Measurements from ENCODE around the gene FAM184A.

The FAM184A gene

DNA sequence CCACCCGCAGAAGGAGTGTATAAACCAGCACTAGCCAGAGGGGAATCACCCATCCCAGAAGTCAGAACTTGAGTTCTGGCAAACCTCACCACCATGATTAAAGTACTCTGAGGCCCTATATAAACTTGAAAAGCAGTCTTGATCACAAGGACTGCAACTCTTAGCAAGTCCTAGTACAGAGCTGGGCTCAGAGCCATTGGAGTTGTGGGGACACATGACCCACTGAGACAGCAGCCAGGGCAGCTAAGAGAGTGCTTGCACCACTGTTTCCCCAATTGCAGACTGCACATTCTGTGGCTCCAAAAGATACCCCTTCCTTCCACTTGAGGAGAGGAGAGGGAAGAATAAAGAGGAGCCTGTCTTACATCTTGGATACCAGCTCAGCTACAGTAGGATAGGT, 138.8 kb downstream of the FAM184A start:
- 91 to 92% methylated on average over 1 of the region's 1 CpG for WGBS, 2 experiments
- no peaks in the 10 kb centered on the region for H3K36me3 ChIP-seq (ENCODE audit: control insufficient read depth, insufficient read depth, low read length)
- H3K27me3 ChIP-seq (ENCODE audit: control insufficient read depth, insufficient read depth, low read length, poor library complexity, severe bottlenecking) = no peaks in the 10 kb centered on the region
- H3K4me3 ChIP-seq (ENCODE audit: insufficient read depth, low read depth, low read length) = no peak overlapping the region
- no peaks in the 10 kb centered on the region for H3K9me3 ChIP-seq (ENCODE audit: control insufficient read depth, low read length)
- no peak overlapping the region for H3K27ac ChIP-seq (ENCODE audit: insufficient read depth, low read depth, low read length, poor library complexity, severe bottlenecking)
- H3K4me1 ChIP-seq (ENCODE audit: control insufficient read depth, insufficient read depth, low read length) = peaks cover 8% of the 10 kb centered on the region

DNA sequence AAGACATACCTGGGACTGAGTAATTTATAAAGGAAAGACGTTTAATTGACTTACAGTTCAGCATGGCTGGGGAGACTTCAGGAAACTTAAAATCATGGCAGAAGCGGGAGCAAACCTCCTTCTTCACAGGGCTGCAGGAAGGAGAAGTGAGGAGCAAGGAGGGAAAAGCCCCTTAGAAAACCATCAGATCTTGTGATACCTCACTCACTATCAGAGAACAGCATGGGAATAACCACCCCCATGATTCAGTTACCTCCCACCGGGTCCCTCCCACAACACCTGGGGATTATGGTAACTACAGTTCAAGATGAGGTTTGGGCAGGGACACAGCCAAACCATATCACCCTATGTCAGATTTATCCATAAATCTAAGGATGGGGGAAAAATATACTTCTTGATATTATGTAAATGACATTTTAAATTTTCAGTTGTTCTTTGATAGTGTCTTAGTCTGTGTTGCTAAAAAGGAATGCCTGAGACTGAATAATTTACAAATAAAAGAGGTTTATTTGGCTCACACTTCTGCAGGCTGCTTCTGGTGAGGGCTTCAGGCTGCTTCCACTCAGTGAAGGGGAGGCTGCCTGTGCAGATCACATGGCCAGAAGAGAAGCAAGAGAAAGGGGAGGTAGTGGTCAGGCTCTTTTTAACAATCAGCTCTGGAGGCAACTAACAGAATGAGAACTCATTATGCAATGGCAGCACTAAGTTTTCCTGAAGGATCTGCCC, 142.3 kb downstream of the FAM184A start:
- peak overlapping the region; percentile 96 for H3K4me3 ChIP-seq (ENCODE audit: insufficient read depth, low read depth, low read length)
- H3K36me3 ChIP-seq (ENCODE audit: control insufficient read depth, insufficient read depth, low read length) = peaks cover 4% of the 10 kb centered on the region
- H3K27ac ChIP-seq (ENCODE audit: insufficient read depth, low read depth, low read length, poor library complexity, severe bottlenecking) = no peak overlapping the region
- H3K27me3 ChIP-seq (ENCODE audit: control insufficient read depth, insufficient read depth, low read length, poor library complexity, severe bottlenecking) = no peaks in the 10 kb centered on the region
- WGBS, 2 experiments = 86 to 91% methylated on average over 2 to 3 of the region's 3 CpGs
- no peaks in the 10 kb centered on the region for H3K9me3 ChIP-seq (ENCODE audit: control insufficient read depth, low read length)
- peaks cover 8% of the 10 kb centered on the region for H3K4me1 ChIP-seq (ENCODE audit: control insufficient read depth, insufficient read depth, low read length)

DNA sequence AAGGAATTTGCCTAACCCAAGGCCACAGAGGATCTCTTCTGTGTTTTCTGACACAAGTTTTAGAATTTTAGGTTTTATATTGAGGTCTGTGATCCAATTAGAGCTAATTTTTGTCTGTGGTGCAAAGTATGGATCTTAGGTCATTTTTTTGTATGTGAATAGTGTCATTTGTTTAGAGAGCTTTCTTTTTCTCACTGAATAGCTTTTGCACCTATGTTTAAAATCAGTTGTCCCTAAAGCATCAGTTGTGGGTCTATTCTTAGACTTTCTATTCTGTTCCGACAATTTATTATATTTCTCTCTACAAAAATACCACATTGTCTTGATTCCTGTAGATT, 143.2 kb downstream of the FAM184A start:
- H3K4me3 ChIP-seq (ENCODE audit: insufficient read depth, low read depth, low read length) = peak overlapping the region; percentile 96
- H3K36me3 ChIP-seq (ENCODE audit: control insufficient read depth, insufficient read depth, low read length) = peaks cover 4% of the 10 kb centered on the region
- peaks cover 8% of the 10 kb centered on the region for H3K4me1 ChIP-seq (ENCODE audit: control insufficient read depth, insufficient read depth, low read length)
- H3K27me3 ChIP-seq (ENCODE audit: control insufficient read depth, insufficient read depth, low read length, poor library complexity, severe bottlenecking) = no peaks in the 10 kb centered on the region
- peak overlapping the region; percentile 76 for H3K27ac ChIP-seq (ENCODE audit: insufficient read depth, low read depth, low read length, poor library complexity, severe bottlenecking)
- 69 to 81% methylated on average over 1 of the region's 1 CpG for WGBS, 2 experiments
- no peaks in the 10 kb centered on the region for H3K9me3 ChIP-seq (ENCODE audit: control insufficient read depth, low read length)

GRCh38 chr6:118934461-118935330, 143.8 kb downstream of the FAM184A start, which contains the start of gene MCM9:
Gene MCM9 (minus strand): TSS chr6:118935159. CDS start chr6:118931723, 3,436 bp downstream.
- Histone ChIP-seq H3K27ac (ENCODE audit: insufficient read depth, low read depth, low read length, poor library complexity, severe bottlenecking) (peak within 1 kb of the TSS; percentile 94), H3K36me3 (ENCODE audit: control insufficient read depth, insufficient read depth, low read length) (peaks cover 4% of the 10 kb centered on the region), H3K27me3 (ENCODE audit: control insufficient read depth, insufficient read depth, low read length, poor library complexity, severe bottlenecking) (no peaks in the 10 kb centered on the region), H3K4me3 (ENCODE audit: insufficient read depth, low read depth, low read length) (peak within 1 kb of the TSS; percentile 96), H3K9me3 (ENCODE audit: control insufficient read depth, low read length) (no peaks in the 10 kb centered on the region), H3K4me1 (ENCODE audit: control insufficient read depth, insufficient read depth, low read length) (peaks cover 8% of the 10 kb centered on the region)
- 0% methylated on average over 95 of the region's 95 CpGs for WGBS, 2 experiments

DNA sequence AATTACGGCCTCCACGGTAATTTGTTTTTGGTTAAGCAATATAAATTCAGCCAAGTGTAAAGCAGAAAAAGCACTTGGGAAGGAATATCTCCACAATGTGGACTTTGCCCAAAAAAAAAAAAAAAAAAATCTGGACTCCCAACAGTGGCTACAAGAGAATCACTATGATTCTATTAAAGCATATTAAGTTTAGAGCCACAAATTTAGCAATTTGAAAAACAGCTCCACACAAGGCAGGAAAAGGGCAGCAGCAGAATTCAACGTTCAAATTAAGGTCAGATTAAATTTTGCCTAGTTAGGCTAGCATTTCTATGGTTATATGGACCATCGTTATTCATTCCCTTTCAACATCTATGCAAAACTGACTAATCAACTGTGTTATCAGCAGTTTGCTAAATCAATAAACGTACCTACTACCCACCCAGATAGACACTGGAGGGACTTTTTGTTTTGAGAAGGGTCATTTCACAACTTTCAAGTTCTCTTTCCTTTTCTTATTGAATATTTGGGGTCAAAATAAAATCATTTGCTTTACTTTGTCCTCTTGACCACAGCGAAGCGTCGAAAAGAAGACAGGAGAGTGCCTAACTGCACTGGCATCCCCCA, 144.5 kb downstream of the FAM184A start:
- peaks cover 8% of the 10 kb centered on the region for H3K4me1 ChIP-seq (ENCODE audit: control insufficient read depth, insufficient read depth, low read length)
- 42 to 45% methylated on average over 8 of the region's 8 CpGs for WGBS, 2 experiments
- peak overlapping the region; percentile 94 for H3K27ac ChIP-seq (ENCODE audit: insufficient read depth, low read depth, low read length, poor library complexity, severe bottlenecking)
- H3K9me3 ChIP-seq (ENCODE audit: control insufficient read depth, low read length) = no peaks in the 10 kb centered on the region
- peaks cover 4% of the 10 kb centered on the region for H3K36me3 ChIP-seq (ENCODE audit: control insufficient read depth, insufficient read depth, low read length)
- H3K27me3 ChIP-seq (ENCODE audit: control insufficient read depth, insufficient read depth, low read length, poor library complexity, severe bottlenecking) = no peaks in the 10 kb centered on the region
- H3K4me3 ChIP-seq (ENCODE audit: insufficient read depth, low read depth, low read length) = peak overlapping the region; percentile 96

- Histone ChIP-seq H3K36me3 (ENCODE audit: control insufficient read depth, insufficient read depth, low read length) (peaks cover 4% of the 10 kb centered on the region), H3K9me3 (ENCODE audit: control insufficient read depth, low read length) (no peaks in the 10 kb centered on the region), H3K4me3 (ENCODE audit: insufficient read depth, low read depth, low read length) (no peak overlapping the region), H3K4me1 (ENCODE audit: control insufficient read depth, insufficient read depth, low read length) (peaks cover 8% of the 10 kb centered on the region), H3K27me3 (ENCODE audit: control insufficient read depth, insufficient read depth, low read length, poor library complexity, severe bottlenecking) (no peaks in the 10 kb centered on the region), H3K27ac (ENCODE audit: insufficient read depth, low read depth, low read length, poor library complexity, severe bottlenecking) (no peak overlapping the region)
- 97 to 100% methylated on average over 1 to 2 of the region's 2 CpGs for WGBS, 2 experiments
Measured at GRCh38 chr6:118932421-118932820, 146.0 kb downstream of the FAM184A start.

GRCh38 chr6:118931436-118931835, 147.0 kb downstream of the FAM184A start:
- Histone ChIP-seq H3K36me3 (ENCODE audit: control insufficient read depth, insufficient read depth, low read length) (peaks cover 4% of the 10 kb centered on the region), H3K27ac (ENCODE audit: insufficient read depth, low read depth, low read length, poor library complexity, severe bottlenecking) (no peak overlapping the region), H3K4me3 (ENCODE audit: insufficient read depth, low read depth, low read length) (no peak overlapping the region), H3K4me1 (ENCODE audit: control insufficient read depth, insufficient read depth, low read length) (peaks cover 8% of the 10 kb centered on the region), H3K27me3 (ENCODE audit: control insufficient read depth, insufficient read depth, low read length, poor library complexity, severe bottlenecking) (no peaks in the 10 kb centered on the region), H3K9me3 (ENCODE audit: control insufficient read depth, low read length) (no peaks in the 10 kb centered on the region)
- 82 to 95% methylated on average over 3 to 5 of the region's 5 CpGs for WGBS, 2 experiments

- Histone ChIP-seq H3K4me1 (ENCODE audit: control insufficient read depth, insufficient read depth, low read length) (peaks cover 4% of the 10 kb centered on the region), H3K27me3 (ENCODE audit: control insufficient read depth, insufficient read depth, low read length, poor library complexity, severe bottlenecking) (no peaks in the 10 kb centered on the region), H3K27ac (ENCODE audit: insufficient read depth, low read depth, low read length, poor library complexity, severe bottlenecking) (no peak overlapping the region), H3K4me3 (ENCODE audit: insufficient read depth, low read depth, low read length) (no peak overlapping the region), H3K9me3 (ENCODE audit: control insufficient read depth, low read length) (no peaks in the 10 kb centered on the region), H3K36me3 (ENCODE audit: control insufficient read depth, insufficient read depth, low read length) (peaks cover 4% of the 10 kb centered on the region)
- WGBS, 2 experiments = 92 to 93% methylated on average over 3 of the region's 3 CpGs
Measured at GRCh38 chr6:118930680-118931079, 147.8 kb downstream of the FAM184A start.

DNA sequence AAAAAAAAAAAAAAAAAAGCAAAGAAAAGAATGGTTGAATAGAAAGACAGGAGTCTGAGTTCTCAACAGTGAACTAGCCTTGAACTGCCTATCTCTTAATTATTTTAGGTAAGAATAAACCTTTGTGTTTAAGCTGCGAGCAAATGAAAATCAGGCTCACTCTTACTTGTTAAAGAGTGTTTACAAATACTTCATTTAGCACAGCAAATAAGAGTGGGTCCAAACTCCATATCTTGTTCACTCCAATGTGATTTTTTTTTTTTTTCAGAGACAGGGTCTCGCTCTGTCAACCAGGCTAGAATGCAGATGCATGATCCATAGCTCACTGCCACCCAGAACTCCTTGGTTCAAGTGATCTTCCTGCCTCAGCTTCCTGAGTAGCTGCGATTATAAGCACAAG, 155.4 kb downstream of the FAM184A start:
- Histone ChIP-seq H3K36me3 (ENCODE audit: control insufficient read depth, insufficient read depth, low read length) (peaks cover 8% of the 10 kb centered on the region), H3K9me3 (ENCODE audit: control insufficient read depth, low read length) (no peaks in the 10 kb centered on the region)

GRCh38 chr6:118921084-118921483, 157.4 kb downstream of the FAM184A start:
- H3K36me3 ChIP-seq (ENCODE audit: control insufficient read depth, insufficient read depth, low read length) = peaks cover 8% of the 10 kb centered on the region
- H3K27ac ChIP-seq (ENCODE audit: insufficient read depth, low read depth, low read length, poor library complexity, severe bottlenecking) = no peak overlapping the region
- H3K9me3 ChIP-seq (ENCODE audit: control insufficient read depth, low read length) = no peaks in the 10 kb centered on the region
- H3K4me3 ChIP-seq (ENCODE audit: insufficient read depth, low read depth, low read length) = no peak overlapping the region
- H3K27me3 ChIP-seq (ENCODE audit: control insufficient read depth, insufficient read depth, low read length, poor library complexity, severe bottlenecking) = no peaks in the 10 kb centered on the region
- 96 to 100% methylated on average over 1 of the region's 1 CpG for WGBS, 2 experiments
- H3K4me1 ChIP-seq (ENCODE audit: control insufficient read depth, insufficient read depth, low read length) = no peaks in the 10 kb centered on the region

More for the DNA sequence above, 155.4 kb downstream of the FAM184A start:
- no peaks in the 10 kb centered on the region for H3K4me1 ChIP-seq (ENCODE audit: control insufficient read depth, insufficient read depth, low read length)
- WGBS, 2 experiments = 87 to 98% methylated on average over 3 of the region's 3 CpGs
- no peak overlapping the region for H3K4me3 ChIP-seq (ENCODE audit: insufficient read depth, low read depth, low read length)
- no peaks in the 10 kb centered on the region for H3K27me3 ChIP-seq (ENCODE audit: control insufficient read depth, insufficient read depth, low read length, poor library complexity, severe bottlenecking)
- no peak overlapping the region for H3K27ac ChIP-seq (ENCODE audit: insufficient read depth, low read depth, low read length, poor library complexity, severe bottlenecking)

All from ectodermal cell (in vitro differentiated cells).